Measurements from ENCODE around the gene LYRM7. TPM values are rescaled to one million over a fixed set of nuclear protein-coding genes. Genes with fewer than 3 reads are reported as not detected.

The LYRM7 gene
- 3.0 and 9.5 TPM in 2 replicates for total RNA-seq (ENCODE audit: low replicate concordance)

GRCh38 chr5:131170540-131171275 is at the start of gene LYRM7:
Gene LYRM7 (plus strand): TSS chr5:131170944. CDS start chr5:131171021, 77 bp downstream.

DNA sequence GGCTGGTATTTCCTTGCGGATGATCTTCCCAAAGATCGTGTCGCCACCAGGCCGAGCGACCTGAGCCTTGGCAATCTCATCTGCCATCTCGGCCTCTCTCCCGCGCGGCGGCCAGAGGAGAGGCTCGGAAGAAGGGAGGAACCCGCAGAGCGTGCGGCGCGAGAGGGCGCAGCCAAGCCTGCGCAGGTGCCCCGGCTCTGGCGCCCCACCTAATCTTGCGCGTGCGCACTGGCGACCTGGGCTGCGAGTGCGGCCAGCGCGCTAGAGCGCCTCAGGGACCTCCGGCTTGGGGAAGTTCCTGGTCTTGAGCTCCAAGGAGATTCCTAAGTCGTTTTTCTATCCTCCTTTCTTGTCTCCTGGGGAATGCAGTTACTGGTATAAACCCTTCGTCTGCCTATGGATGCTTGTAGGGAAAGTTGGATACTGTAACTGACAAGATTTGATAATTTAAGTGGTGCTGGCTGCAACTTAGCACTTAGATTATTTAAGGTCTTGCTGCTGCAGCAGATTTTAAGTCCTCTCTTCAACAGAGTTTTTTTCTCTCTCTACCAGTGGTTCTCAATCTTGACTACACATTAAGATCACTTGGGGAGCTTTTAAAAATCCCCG is 5.5 kb upstream of the LYRM7 start, which contains the start of gene HINT1:
Gene HINT1, minus strand, starts transcription at position 138 of the 609 bp plus-strand sequence. Its CDS starts 51 bp downstream, at position 87.

Other genes with a start within 250 kb of the LYRM7 start
- gene HINT1, start 5.7 kb upstream of the LYRM7 start, total RNA-seq (ENCODE audit: low replicate concordance) = 204 and 249 TPM in 2 replicates
- 8.9 and 21.6 TPM in 2 replicates for gene CDC42SE2, start 93.1 kb downstream of the LYRM7 start, total RNA-seq (ENCODE audit: low replicate concordance)